Heart right ventricle (tissue), 16 donors: ENCODE data around the gene CHPF. TPM values are rescaled to one million over a fixed set of nuclear protein-coding genes. Genes with fewer than 3 reads are reported as not detected.

ENCODE experiments used
- ATAC-seq, 8 donors: fragments of 200-7000 bp; cut with Tn5 transposase; one replicate each; pipeline ENCODE4 v1.9.1; 2020; ENCODE audit warnings: mild to moderate bottlenecking in 8 of 8, moderate library complexity in 8 of 8, moderate number of reproducible peaks in 1 of 8
- DNase-seq, 2 donors: peaks; one replicate each; pipeline ENCODE4 v3.0.0-alpha.2; 2020
- H3K27ac ChIP-seq, 10 donors: fragments of 200-600 bp; sonication (generic) in 2 of 10; one replicate each; pipeline versions ENCODE4 v1.5.0 to v1.8.0; 2020 to 2022; ENCODE audit warnings: mild to moderate bottlenecking in 3 of 10
- H3K27me3 ChIP-seq, 7 donors: fragments of 200-600 bp; one replicate each; pipeline ENCODE4 v1.8.0; 2021 to 2022; ENCODE audit warnings: mild to moderate bottlenecking in 2 of 7
- H3K36me3 ChIP-seq, 9 donors: fragments of 200-600 bp; sonication (generic) in 1 of 9; one replicate each; pipeline versions ENCODE4 v1.5.0 to v1.8.0; 2020 to 2022; ENCODE audit warnings: mild to moderate bottlenecking in 2 of 9
- H3K4me1 ChIP-seq, 9 donors: fragments of 200-600 bp; sonication (generic) in 1 of 9; one replicate each; pipeline versions ENCODE4 v1.5.0 to v1.8.0; 2020 to 2022; ENCODE audit warnings: mild to moderate bottlenecking in 4 of 9
- H3K4me3 ChIP-seq, 10 donors: fragments of 200-600 bp; sonication (generic) in 2 of 10; one replicate each; pipeline versions ENCODE4 v1.5.0 to v1.8.0; 2020 to 2022; ENCODE audit warnings: mild to moderate bottlenecking in 7 of 10, moderate library complexity in 2 of 10
- H3K9me3 ChIP-seq, 11 donors: fragments of 200-600 bp in 10 of 11; sonication (generic) in 2 of 11; one replicate each; pipeline versions ENCODE4 v1.5.0 to v1.8.0; 2013 to 2022; ENCODE audit warnings: mild to moderate bottlenecking in 2 of 11, control low read depth in 1 of 11, moderate library complexity in 1 of 11
- CTCF ChIP-seq, 9 donors: fragments of 200-600 bp; sonication (generic) in 2 of 9; IDR thresholded peaks; one replicate each; pipeline versions ENCODE4 v1.5.0 to v1.8.0; 2021 to 2022; ENCODE audit warnings: antibody characterized with exemption in 9 of 9, mild to moderate bottlenecking in 5 of 9, moderate library complexity in 1 of 9
- WGBS, 2 donors: extraction: QIAGEN DNeasy Blood & Tissue Kit; methylation state at CpG; one replicate each; pipeline ENCODE4 v1.1.7; 2013; ENCODE audit warnings: inconsistent platforms in 1 of 2; 5-methylcytosine and 5-hydroxymethylcytosine counted together
- intact Hi-C, 10 donors: fragments of 100-400 bp; cut with DNase I; formaldehyde crosslinking; loops; one replicate each; pipeline versions ENCODE4 v1.11.1 to v1.14.2; 2022
- polyA plus RNA-seq, 2 donors: library from polyadenylated mRNA; stranded (reverse); fragments of 200-250 nt; gene quantifications; one replicate each; pipeline ENCODE4 v1.2.3, GENCODE V29; 2013
- total RNA-seq, 10 donors: library from RNA; stranded (reverse); fragmentation: NEBNext Ultra II Directional in 3 of 10; extraction: Animal tissue kit (Norgen Biotek cat#: 25700) in 3 of 10; gene quantifications; one replicate each; pipeline versions ENCODE4 v1.2.1 to v1.2.4, GENCODE V29; 2021 to 2023
- donor health status: Arrhythmogenic right ventricular cardiomyopathy.
- donor health status: ischemic (EF 13 %, LVEDD 7.1; RV severe dilation, severe dysfunction).
- donor health status: healthy with polysubstance abuse.
- donor health status: DM: no; HTN: yes; CAD: no.
- donor health status: DM: no; HTN: no; CAD: no.
- donor health status: ischemic (EF 25% LVEDD 6.9; RV normal size, moderate dysfunction).
- donor health status: ischemic (EF 25% LVEDD 5.7; RV mildly dilated, moderate dysfunction).
- donor health status: healthy.
- donor health status: DM: yes; HTN: yes; CAD: no.
- donor health status: Ischemic cardiomyopathy.
- donor health status: ischemic (EF 35%, LVEDD 5.7; RV mildly dilated, moderate dysfunction).
- donor health status: nonischemic (EF 11% LVEDD 7.7; RV severe dilation, severe dysfunction).
- donor health status: DM: yes; HTN: yes; CAD: no.
- donor health status: PGD.
- donor health status: ischemic (EF 29% LVEDD 5.4; RV normal size, mild dysfunction).
- donor health status: nonischemic (EF 23%, LVEDD 6.1; RV moderate dilation, normal function).

Gene CHPF
- total and polyA plus RNA-seq, 12 donors: 66.5 to 221 (median 95.9) TPM

DNA sequence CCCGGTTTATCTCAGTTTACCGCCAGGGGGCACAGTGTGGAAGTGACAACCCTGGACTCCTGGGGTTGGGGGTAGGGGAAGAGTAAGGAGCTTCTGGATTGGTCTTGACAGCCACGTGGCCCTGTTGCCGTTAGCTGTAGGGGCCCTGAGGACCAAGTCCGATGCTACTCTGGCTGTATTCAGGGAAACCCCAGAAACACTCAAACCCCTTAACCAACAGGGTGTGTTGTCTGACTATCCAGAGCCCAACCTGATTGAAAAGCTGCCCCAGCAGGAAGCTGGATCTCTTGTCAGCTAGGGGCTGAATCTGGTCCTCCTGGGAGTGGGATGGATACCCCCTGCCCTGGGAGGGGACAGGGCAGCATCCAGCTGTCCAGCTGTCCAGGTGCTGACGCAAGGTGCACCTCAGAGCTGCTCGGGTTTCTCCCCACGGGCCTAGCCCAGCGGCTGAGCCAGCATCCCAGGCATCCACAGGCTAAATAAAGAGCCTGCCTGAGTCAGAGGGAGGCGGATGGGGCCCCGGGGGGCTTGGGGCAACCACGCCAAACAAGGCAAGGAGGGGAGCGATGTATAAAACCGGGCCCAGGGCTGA lies 48.0 kb downstream of the CHPF start:
- WGBS, 2 donors: 18 to 19% methylated on average over 14 of the region's 14 CpGs
- TF ChIP-seq CTCF (IDR thresholded peaks at IDR 0.05): peak; percentile 39 to 72 (median 61)
- peak in 6 of 8 donors; percentile 7 to 23 (median 12) for ATAC-seq
- H3K4me1 ChIP-seq: peaks cover 19 to 56% (median 43%) of the 10 kb centered on the region in 9 donors
- no peaks in the 10 kb centered on the region for H3K9me3 ChIP-seq
- intact Hi-C loops: loop anchor here in 2 of 10 donors (5.0 kb wide), 2 partner anchors 37 to 108 kb away; partner anchors contain the start of gene DNPEP (in 1 of the 2)
- H3K36me3 ChIP-seq: peaks cover 0 to 16% (median 0%) of the 10 kb centered on the region in 9 donors
- peak overlapping the region in 6 of 10 donors; percentile 42 to 75 (median 61) for H3K27ac ChIP-seq
- peaks cover 0 to 56% (median 18%) of the 10 kb centered on the region in 7 donors for H3K27me3 ChIP-seq
- DNase-seq: peak; percentile 46 to 71
- no peak overlapping the region for H3K4me3 ChIP-seq

DNA sequence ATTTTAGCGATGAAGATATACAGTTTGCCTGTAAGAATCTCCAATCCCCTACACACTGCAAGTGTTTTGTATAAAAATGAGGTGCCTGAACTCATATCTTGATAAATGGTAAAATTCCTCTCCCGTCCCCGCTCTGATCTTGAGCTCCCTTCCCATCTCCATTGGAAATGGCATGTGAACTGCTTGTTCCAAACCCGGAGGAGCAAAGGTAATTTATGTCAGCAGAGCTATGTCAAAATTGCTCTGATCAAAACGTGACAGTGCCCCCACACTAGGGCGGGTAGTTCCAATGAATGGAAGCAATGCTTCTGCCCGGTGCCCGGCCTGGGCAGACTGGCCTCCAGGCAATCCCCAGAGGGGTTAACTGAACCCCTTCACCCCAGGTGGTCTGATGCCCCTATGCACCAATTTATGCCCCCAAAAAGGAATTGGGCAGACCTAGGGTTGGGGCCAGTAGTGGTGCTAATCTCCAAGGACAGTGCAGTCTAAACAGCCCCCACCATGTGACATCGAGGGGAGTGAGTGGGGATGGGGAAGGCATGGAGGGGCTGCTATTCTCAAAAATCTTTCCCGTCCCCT lies 48.6 kb downstream of the CHPF start:
- DNase-seq (no peak), ATAC-seq (no peak)
- peaks cover 19 to 60% (median 42%) of the 10 kb centered on the region in 9 donors for H3K4me1 ChIP-seq
- H3K27me3 ChIP-seq: peaks cover 0 to 56% (median 18%) of the 10 kb centered on the region in 7 donors
- peaks cover 0 to 21% (median 0%) of the 10 kb centered on the region in 9 donors for H3K36me3 ChIP-seq
- no peak overlapping the region for H3K4me3 ChIP-seq
- WGBS, 2 donors: 24 to 29% methylated on average over 10 of the region's 10 CpGs
- intact Hi-C loops: loop anchor here in 2 of 10 donors (5.0 kb wide), 3 partner anchors 32 to 108 kb away; partner anchors contain the start of gene DNPEP (in 1 of the 2)
- no peaks in the 10 kb centered on the region for H3K9me3 ChIP-seq
- peak overlapping the region in 4 of 10 donors; percentile 42 to 75 (median 63) for H3K27ac ChIP-seq
- TF ChIP-seq CTCF (IDR thresholded peaks at IDR 0.05): no peak

DNA sequence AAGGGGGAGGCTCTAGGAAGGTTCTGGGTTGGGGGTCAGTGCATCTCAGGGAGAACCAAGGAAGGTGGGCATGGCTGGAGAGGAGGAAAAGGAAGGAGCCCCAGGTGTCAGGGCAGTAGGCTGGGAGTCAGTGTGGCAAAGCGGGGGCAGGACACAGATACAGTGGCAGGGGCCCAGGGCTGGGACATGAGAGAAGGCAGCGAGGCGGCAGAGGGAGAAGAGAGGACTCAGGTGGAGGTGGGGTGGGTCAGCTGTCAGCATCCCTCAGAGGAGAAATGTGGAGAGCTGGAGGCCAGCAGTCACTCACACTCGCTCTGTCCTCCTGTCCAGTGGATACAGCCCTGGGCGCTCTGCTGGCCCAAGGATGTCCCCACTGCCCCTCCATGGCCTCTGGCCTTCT lies 50.5 kb downstream of the CHPF start:
- Histone ChIP-seq H3K36me3 (peaks cover 0 to 36% (median 0%) of the 10 kb centered on the region in 9 donors), H3K27me3 (peaks cover 0 to 56% (median 31%) of the 10 kb centered on the region in 7 donors), H3K4me1 (peaks cover 11 to 59% (median 28%) of the 10 kb centered on the region in 9 donors), H3K27ac (no peak overlapping the region), H3K9me3 (no peaks in the 10 kb centered on the region), H3K4me3 (no peak overlapping the region)
- TF ChIP-seq CTCF (IDR thresholded peaks at IDR 0.05): no peak
- intact Hi-C loops: loop anchor here in 1 of 10 donors (5.0 kb wide), 1 partner anchor 34 kb away; no protein-coding TSS in a partner anchor
- DNase-seq (no peak), ATAC-seq (no peak)
- WGBS, 2 donors: 92 to 99% methylated on average over 5 of the region's 5 CpGs

DNA sequence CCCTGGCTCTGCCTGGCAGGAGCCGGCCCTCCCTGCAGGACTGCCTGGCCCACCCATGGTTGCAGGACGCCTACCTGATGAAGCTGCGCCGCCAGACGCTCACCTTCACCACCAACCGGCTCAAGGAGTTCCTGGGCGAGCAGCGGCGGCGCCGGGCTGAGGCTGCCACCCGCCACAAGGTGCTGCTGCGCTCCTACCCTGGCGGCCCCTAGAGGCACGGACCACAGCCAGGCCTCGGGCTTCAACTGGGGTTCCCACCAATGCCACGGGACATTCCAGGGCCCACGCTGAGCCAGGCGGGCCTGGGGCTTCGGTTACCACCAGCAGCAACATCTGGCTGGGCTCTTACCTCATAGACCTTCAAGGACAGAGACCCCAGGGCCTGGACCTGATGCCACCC lies 51.0 kb downstream of the CHPF start:
- no peak for ATAC-seq
- Histone ChIP-seq H3K27me3 (peaks cover 0 to 57% (median 31%) of the 10 kb centered on the region in 7 donors), H3K9me3 (no peaks in the 10 kb centered on the region), H3K27ac (peak overlapping the region in 1 of 10 donors; percentile 51), H3K36me3 (peaks cover 0 to 41% (median 0%) of the 10 kb centered on the region in 9 donors), H3K4me1 (peaks cover 9 to 63% (median 23%) of the 10 kb centered on the region in 9 donors), H3K4me3 (no peak overlapping the region)
- intact Hi-C loops: loop anchor here in 1 of 10 donors (5.0 kb wide), 1 partner anchor 35 kb away; no protein-coding TSS in a partner anchor
- WGBS, 2 donors: 69 to 70% methylated on average over 20 of the region's 20 CpGs
- DNase-seq: no peak
- TF ChIP-seq CTCF (IDR thresholded peaks at IDR 0.05): no peak
